NCI-H2227 (cell line): ENCODE results near the gene MYBPC3.
"Not testable (repeated sequence)": the region's sequence is repeated elsewhere in the genome, so short reads cannot be mapped to it uniquely, and the experiment has no call there.

ENCODE experiments used
- DNase-seq: peaks from one replicate; lab custom pipeline; 2025; ENCODE audit not compliant: unreplicated experiment; lab: John Stamatoyannopoulos, UW

The MYBPC3 gene

DNA sequence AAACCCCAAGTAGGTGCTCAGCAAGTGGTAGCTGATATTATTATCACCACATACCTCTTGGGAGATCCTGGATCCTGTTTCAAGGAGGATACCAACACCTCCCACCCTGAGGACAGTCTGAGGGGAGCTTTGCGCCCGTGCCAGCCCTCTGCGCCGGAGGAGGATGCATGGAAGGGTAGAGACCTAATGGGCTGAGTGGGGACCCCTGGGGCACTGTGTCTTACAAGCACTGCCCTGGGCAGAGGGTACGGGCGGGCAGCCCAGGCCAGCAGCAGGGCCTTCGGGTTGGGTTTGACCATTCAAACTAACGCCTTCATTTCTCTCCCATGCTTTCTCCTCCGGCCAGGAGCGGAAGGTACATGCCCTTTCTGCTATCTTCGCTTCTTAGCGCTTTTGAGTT is 26.3 kb downstream of the MYBPC3 start:
- DNase-seq = no peak

- no peak for DNase-seq
Measured at GRCh38 chr11:47325271-47326041, 27.0 kb downstream of the MYBPC3 start.

DNA sequence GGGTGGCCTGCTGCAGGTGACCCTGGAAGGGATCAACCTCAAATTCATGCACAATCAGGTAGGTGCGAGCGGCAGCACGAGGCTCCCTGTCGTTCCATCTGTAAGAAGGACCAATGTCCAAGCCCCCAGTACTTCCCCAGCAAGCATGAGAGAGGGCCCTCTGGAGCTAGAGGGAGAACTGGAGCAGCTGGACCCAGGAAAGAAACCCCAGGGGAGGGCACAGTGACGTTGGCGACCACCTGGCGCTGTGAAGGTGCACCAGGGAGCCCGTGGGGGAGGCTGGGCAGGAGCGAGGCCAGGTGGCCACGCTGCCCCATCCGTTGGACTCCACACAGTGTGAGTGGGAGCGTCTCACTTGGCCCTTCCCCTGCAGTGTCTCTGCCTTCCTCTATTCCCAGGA is 28.0 kb downstream of the MYBPC3 start:
- no peak for DNase-seq

- DNase-seq = no peak
Measured at GRCh38 chr11:47318166-47318565, 34.3 kb downstream of the MYBPC3 start.

DNA sequence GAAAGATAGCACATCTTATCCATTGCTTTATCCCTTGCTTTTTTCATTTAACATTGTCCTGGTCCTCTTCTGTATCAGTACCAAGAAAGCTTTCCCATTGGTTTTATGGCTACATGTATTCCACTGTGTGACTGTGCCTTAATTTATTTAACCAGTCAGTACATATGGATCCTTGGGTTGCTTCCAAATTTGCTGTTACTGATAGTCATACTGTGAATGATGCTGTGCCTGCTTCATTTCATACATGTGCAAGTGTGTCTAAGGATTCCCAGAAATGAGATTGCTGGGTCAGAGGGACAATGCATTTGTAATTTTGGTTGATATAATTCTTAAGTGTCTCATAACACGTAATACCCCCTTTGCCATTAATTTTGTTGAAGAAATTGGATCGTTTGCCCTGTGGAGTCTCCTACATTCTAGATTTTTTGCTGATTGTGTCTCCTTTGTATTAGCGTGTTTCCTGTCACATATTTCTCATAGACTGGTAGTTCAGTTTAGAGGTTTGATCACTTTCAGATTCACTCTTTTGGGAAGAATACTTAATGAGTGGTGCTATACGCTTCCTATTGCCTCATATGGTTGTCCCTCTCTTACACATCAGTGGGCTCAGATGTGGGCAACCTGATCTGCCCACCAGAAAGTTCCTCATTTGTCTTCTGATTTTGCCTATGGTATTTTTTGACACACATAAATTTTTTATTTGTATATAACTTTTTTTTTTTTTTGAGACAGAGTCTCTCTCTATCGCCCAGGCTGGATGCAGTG is 35.3 kb downstream of the MYBPC3 start:
- no peak for DNase-seq

GRCh38 chr11:47316501-47316900 is 36.0 kb downstream of the MYBPC3 start:
- DNase-seq = not testable (repeated sequence)

GRCh38 chr11:47314992-47315391 is 37.5 kb downstream of the MYBPC3 start:
- no peak for DNase-seq

DNA sequence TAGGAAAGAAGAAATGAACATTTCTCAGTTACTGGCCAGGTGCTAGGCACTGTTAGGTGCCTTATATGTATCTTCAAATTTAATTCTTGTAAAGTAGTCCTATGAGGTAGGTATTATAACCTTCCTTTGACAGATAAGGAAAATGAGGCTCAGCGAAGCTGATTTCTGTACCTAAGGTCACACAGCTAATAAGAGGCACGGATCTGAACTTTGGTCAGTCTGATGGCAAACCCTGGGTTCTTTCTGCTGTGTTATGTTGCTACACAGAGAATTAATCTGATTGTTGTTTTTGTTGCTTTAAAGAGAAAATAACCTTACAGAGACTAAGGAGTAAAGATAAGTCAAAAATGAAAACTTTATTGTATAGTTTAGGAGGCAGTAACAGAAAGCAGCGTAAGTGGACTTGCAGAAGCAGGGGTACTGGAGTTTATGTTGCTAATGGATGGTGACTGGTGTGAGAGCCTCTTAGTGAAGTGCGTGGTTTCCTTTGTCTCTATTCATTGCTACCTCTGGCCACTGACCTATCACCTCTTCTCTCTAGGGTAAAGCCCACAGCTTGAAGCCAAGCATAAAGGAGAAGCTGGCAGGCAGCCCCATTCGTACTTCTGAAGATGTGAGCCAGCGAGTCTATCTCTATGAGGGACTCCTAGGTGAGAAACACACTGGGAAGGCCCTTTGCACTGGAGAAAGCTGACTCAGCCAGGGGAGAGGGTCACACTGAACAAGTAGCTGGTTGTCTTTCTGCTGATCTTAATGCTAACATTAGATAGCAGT is 44.3 kb downstream of the MYBPC3 start:
- DNase-seq = no peak

- DNase-seq = no peak
Measured at GRCh38 chr11:47306484-47306844, 46.0 kb downstream of the MYBPC3 start.

- DNase-seq = no peak
Measured at GRCh38 chr11:47305734-47306483, 46.6 kb downstream of the MYBPC3 start.

- DNase-seq = no peak
Measured at GRCh38 chr11:47302853-47303252, 49.6 kb downstream of the MYBPC3 start.

DNA sequence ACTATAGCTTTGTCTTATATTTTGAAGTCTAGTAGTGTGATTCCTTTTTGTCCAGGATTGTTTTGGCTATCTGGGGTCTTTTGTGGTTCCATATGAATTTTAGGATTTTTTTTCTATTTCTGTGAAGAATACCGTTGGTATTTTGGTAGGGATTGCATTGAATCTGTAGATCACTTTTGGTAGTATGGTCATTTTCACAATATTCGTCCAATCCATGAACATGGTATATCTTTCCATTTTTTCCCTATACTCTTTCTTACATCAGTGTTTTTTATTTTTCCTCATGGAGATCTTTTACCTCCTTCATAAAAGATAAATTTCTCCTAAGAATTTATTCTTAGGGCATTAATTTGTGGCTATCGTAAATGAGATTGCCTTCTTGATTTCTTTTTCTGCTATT is 53.4 kb downstream of the MYBPC3 start:
- DNase-seq = no peak

GRCh38 chr11:47296045-47296444 is 56.5 kb downstream of the MYBPC3 start:
- DNase-seq = no peak

GRCh38 chr11:47295385-47295784 is 57.1 kb downstream of the MYBPC3 start:
- DNase-seq = no peak

DNA sequence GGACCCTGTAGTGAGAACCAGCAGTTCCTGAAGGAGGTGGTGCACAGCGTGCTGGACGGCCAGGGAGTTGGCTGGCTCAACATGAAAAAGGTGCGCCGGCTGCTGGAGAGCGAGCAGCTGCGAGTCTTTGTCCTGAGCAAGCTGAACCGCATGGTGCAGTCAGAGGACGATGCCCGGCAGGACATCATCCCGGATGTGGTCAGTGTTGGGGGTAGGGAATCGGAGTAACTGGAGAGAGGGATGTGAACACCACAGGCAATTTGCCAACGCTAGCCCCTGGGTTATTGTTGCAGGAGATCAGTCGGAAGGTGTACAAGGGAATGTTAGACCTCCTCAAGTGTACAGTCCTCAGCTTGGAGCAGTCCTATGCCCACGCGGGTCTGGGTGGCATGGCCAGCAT is 62.6 kb downstream of the MYBPC3 start:
- DNase-seq = no peak

DNA sequence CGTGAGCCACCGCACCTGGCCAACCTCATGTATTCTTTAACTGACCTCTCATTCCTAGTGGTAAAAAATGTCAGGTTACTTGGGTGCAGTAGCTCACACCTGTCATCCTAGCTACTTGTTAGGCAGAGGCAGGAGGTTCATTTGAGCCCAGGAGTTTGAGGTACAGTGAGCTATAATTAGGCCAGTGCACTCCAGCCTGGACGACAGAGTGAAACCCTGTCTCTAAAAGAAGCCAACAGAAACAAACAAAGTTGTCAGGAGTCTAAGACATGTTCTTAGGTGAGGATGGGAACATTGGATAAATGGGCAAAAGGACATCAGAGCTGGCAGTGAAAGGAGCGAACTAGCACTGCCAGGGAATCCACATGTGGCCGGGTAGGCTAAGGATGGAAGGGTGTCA is 64.4 kb downstream of the MYBPC3 start:
- no peak for DNase-seq

DNA sequence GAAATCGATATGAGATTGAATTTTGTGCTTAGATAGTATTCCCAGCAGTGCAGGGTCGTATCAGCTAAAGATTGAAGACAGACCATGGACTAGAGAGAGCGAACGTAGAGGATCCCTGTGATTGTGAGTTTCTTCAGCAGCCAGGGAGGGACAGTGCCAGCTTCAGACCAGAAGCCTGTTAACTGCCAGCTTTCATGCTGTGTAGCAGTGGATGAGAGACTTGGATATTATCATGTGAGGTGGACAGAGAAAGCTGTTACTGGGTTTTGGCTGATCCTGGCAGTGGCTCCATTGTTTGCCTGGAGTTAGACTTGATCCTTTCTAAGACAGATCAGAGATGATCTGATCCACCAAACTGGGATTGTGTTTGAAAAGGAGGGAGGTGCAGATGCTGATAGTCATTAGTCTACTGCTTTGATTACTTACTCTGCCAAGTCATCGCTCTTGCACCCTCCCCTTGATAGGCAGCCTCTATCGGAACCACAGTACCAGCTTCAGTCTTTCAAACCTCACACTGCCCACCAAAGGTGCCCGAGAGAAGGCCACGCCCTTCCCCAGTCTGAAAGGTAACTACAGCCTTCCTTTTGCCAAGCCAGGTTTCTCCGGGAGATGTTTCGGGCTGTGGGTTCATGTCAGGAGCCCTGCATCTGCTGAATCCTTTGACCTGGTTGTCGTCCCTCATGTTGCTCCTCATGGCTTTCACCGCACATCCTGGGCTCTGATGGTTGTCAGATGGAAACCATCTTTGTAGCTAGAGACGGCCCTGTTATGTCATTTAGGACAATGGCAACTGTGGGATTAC is 66.3 kb downstream of the MYBPC3 start:
- DNase-seq = no peak

- no peak for DNase-seq
Measured at GRCh38 chr11:47284151-47284550, 68.4 kb downstream of the MYBPC3 start.

DNA sequence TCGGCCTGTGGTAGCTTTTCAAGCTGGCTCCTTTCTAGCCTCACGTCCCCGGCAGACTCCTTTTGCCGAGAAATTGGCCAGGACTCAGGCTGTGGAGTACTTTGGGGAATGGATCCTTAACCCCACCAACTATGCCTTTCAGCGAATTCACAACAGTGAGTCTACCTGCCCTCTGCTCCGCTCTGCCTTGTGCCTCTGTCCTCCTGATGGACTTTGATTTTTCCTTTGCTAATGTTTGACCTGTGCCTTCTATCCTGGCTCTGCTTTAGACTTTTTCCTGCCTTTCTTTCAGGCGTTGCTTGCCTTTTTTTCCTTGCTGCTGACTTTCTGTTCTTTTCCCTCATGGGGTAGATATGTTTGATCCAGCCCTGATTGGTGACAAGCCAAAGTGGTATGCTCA is 70.0 kb downstream of the MYBPC3 start:
- no peak for DNase-seq
